Tibial nerve (tissue), 4 donors: Measurements from ENCODE around the gene PLCB1.

Experiments
- CTCF ChIP-seq, 5 experiments: fragments of 200-600 bp in 3 of 5; fragments of 450-650 bp in 2 of 5; sonication (generic) in 3 of 5; IDR thresholded peaks; one replicate each; pipeline ENCODE4 v1.5.1; 2016 to 2019; ENCODE audit warnings: antibody characterized with exemption in 5 of 5, mild to moderate bottlenecking in 3 of 5, moderate library complexity in 2 of 5
- EP300 ChIP-seq, 2 donors: sonication (generic); formaldehyde crosslinking; IDR thresholded peaks; one replicate each; pipeline ENCODE4 v1.6.1; 2017; ENCODE audit warnings: antibody characterized with exemption in 2 of 2, mild to moderate bottlenecking in 1 of 2
- POLR2A ChIP-seq, 2 donors: fragments of 450-650 bp; IDR thresholded peaks; one replicate each; pipeline ENCODE4 v1.6.1; 2017; ENCODE audit warnings: antibody characterized with exemption in 2 of 2, mild to moderate bottlenecking in 2 of 2, moderate library complexity in 2 of 2

- TF ChIP-seq CTCF (IDR thresholded peaks at IDR 0.05) (no peak), EP300 (IDR thresholded peaks at IDR 0.05) (no peak), POLR2A (IDR thresholded peaks at IDR 0.05) (no peak)
These were observed 526.0 kb downstream of the PLCB1 start for GRCh38 chr20:8658103-8658502.
